ENCODE data around the gene TNK2. TPM values are rescaled to one million over a fixed set of nuclear protein-coding genes. Genes with fewer than 3 reads are reported as not detected.
"Not testable (repeated sequence)": the region's sequence is repeated elsewhere in the genome, so short reads cannot be mapped to it uniquely, and the experiment has no call there.

Gene TNK2
- total RNA-seq, 1 donor from 2014 or later, result 10.1 TPM

GRCh38 chr3:195916291-195916690 lies 7.9 kb upstream of the TNK2 start:
- no peak for DNase-seq

- DNase-seq, result no peak
These were observed 6.5 kb upstream of the TNK2 start for GRCh38 chr3:195914648-195915473.

- not testable (repeated sequence) for DNase-seq
These were observed 5.8 kb upstream of the TNK2 start for GRCh38 chr3:195914146-195914545.

DNA sequence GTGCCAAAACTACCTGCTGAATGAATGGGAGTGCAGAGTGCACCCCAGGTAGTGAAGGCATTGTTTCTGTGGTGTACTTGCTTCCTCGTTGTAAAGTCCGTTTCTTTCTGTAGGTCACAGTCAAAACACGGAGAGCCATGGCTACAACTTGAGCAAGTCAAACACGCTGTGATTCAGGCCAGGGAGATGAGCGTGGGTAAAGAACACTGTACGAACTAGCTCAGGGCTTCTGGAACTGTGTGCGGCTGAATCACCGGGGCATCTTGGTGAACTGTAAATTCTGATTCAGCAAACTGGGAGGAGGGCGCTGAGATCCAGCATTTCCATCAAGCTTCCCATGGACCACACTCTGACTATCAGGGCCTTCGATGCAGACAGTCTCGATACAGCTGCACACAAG lies 5.0 kb upstream of the TNK2 start:
- no peak for DNase-seq

- no peak for DNase-seq
These were observed 3.6 kb upstream of the TNK2 start for GRCh38 chr3:195911946-195912270.

- no peak for DNase-seq
These were observed 2.9 kb upstream of the TNK2 start for GRCh38 chr3:195911041-195911945.

GRCh38 chr3:195910499-195910845 lies 2.1 kb upstream of the TNK2 start:
- no peak for DNase-seq

DNA sequence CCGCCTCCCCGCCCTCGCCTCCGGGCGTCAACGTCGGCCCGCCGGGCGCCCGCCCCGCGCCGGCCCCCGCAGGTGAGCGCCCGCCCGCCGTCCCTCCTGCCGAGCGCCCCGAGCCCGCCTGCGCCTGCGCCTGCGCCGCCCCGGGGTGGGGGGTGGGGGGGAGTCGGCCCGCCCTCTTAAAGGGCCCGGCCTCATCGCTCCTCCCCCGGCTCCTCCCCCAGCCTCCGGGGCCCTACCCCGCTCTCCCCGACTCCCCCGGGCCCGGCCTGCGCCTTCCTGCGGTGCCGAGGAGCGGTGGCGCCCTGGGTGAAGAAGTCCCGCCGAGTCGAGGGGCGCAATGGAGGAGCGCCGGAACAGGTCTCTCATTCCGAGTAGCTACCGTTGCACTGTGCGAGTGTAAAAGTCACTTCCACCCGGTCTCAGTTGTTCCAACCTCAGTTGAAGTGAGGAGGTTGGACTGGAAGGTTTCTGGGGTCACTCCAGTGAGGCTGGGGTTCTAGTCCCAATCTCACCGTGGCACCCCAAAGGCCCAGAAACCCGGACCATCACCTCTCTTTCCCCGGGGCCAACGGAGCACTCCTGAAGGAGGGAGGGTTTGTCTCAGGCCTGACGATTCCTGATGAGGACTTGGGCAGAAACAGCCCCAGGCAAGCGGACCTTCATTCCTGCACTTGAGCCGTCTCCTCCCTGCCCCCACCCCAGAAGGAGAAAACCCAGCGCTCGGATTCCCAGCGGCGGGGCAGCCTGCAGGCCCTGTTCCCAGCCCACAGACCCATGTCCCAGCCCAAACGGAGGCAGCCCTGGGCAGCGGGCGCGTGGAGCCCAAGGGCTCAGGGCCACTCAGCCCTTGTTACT lies 1.5 kb upstream of the TNK2 start:
- DNase-seq, result peak; percentile 87

DNA sequence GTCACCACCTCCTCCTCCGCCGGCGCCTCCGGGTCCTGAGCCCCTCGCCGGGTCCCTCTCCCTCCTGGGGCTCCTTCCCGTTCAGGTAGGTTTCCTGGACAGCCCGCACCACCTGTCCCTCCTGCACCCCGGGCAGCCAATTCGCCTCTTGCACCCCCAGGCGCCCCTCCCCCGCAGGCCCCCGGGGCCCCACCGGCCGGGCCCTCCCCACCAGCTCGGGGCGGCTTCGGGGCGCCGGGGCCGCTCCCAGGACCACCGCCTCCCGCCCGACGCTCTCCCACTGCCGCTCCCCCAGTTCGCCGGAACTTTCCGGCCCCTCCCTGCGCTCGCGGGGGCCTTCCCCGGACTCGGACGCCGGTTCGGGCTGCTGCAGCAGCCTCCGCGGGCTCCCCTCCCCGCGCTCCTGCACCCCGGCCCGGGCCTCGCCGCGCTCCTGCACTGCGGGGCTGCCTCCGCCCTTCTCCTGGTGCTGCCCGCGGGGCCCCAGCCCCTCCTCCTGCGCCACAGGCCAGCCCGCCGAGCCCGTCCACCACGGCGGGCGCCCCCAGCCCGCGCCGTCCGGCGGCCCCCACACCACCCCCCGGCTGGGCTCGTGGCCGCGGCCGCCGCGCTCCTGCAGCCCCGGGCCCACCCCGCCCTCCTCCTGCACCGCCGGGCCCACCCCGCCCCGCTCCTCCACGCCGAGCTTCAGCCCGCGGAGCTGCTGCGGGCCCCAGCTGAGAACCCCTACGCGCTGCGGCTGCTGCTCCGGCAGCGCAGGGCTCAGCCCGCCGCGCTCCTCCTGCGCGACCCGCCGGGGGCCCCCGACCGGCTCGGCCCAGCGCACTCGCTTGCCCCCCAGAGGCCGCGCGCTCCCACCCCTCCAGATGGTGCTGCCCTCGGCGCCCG lies 587 bp upstream of the TNK2 start:
- DNase-seq, result no peak

- no peak for DNase-seq
These were observed 742 bp downstream of the TNK2 start for GRCh38 chr3:195907684-195907933.

- peak; percentile 49 for DNase-seq
These were observed 1.3 kb downstream of the TNK2 start for GRCh38 chr3:195906865-195907683.

DNA sequence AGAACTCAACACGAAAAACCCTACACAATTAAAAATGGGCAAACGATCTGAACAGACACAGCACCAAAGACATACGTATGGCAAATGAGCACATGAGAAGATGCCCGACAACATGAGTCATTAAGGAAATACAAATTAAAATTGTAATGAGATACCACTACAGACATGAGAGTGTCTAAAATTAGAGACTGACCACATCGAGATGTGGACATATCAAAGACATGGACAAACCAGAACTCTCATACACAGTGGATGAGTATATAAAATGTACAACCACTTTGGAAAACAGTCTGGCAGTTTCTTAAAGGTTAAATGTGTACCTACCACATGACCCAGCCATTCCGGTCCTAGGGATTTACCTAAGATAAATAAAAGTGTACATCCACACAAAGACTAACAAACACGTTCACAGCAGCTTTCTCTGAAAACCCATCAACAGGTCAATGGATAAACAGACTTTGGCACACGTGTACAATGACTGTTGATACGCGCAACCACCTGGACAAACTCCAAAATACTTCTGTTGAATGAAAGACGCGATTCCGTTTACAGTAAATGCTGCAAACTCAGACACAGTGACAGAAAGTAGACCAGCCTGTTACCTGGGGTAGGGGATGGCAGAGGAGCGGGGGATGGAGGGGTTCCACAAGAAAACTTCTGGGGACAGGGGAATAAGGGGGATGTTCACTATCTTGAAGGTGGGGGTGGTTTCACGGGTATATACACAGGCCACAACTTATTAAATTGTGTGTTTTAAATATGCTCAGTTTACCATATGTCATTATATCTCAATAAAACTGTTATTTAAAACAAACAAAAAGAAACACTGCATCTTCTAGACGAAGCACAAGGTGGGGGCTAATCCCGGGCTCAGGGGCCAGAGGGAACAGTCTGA lies 2.1 kb downstream of the TNK2 start:
- no peak for DNase-seq

DNA sequence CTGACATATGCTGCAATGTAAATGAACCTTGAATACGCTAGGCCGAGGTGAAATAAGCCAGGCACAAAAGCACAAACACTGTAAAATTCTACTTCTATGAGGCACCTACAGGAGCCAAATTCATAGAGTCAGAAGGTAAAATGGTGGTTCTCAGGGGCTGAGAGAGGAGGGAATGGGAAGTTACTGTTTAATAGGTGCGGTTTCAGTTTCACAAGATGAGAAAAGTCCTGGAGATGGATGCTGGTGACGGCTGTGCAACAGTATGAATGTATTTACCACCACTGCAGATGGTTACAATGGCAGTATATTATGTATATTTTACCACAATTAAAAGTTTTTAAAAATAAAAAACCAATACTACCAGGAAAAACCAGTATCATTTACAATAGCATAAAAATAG lies 4.0 kb downstream of the TNK2 start:
- DNase-seq, result no peak

- no peak for DNase-seq
These were observed 4.4 kb downstream of the TNK2 start for GRCh38 chr3:195903950-195904290.

DNA sequence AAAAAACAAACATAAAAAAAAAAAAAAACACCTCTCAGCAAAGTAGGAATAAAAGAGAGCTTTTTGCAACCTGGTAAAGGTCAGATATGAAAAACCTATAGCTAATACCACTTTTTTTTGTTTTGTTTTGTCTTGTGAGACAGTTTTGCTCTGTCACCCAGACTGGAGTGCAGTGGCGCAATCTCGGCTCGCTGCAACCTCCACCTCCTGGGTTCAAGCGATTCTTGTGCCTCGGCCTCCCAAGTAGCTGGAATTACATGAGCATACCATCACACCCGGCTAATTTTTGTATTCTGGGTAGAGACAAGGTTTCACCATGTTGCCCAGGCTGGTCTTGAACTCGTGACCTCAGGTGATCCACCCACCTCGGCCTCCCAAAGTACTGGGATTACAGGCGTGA lies 5.7 kb downstream of the TNK2 start:
- DNase-seq, result not testable (repeated sequence)

- not testable (repeated sequence) for DNase-seq
These were observed 6.3 kb downstream of the TNK2 start for GRCh38 chr3:195901836-195902585.

GRCh38 chr3:195900436-195901355 lies 7.7 kb downstream of the TNK2 start:
- peak; percentile 82 for DNase-seq

All from occipital lobe (tissue), 2 donors.